Measurements from ENCODE around the gene PDE4D.

PDE4D gene

DNA sequence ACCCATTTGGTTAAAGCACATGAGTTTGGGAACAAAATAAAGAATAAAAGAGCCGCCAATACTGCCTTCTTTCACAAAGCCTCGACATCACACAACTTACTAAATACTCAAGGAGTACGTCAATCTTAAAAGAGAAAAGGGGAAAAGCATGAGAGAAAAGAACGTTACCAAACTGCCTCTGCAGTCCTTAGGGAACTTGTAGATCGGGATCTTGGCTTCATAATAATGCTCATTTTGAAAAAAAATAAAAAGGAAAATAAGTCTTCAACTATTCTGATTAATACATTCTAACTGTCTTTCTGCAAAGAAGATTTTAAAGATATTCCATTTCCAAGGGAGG is 618.4 kb downstream of the PDE4D start:
- Histone ChIP-seq H3K36me3 (ENCODE audit: control insufficient read depth, insufficient read depth, low read length) (no peaks in the 10 kb centered on the region), H3K27ac (ENCODE audit: low read depth, low read length, severe bottlenecking) (peak overlapping the region; percentile 86)
- WGBS, 2 experiments (ENCODE audit: insufficient coverage in 2 of 2), result 40% methylated on average over 1 of the region's 5 CpGs; no CpG with 5 or more reads in 1 of the 2 experiments

DNA sequence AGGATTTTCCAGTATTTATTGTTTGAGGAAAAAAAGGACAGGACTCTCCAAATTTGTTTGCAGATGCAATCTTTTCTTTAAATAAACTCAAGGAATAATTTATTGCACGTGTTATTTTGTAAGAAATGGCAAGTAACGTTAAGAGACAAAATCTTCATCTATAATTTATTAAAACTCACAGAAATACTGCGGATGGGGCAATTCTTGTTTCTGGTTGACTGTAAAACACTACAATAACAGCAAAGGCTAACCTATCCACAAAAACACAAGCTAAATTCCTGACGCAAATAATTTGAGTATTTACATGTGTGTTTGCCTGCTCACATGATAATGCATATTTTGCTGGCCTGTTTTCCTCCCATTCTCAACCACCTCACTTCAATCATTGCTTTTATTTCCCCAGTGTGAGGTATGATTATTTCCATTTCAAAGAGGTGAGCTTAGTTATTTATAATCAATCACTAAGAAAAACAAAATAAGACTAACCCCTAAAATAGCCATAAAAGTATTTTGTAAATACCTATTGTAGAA is 619.4 kb downstream of the PDE4D start:
- peak overlapping the region; percentile 33 for H3K4me3 ChIP-seq (ENCODE audit: extremely low read depth, insufficient read depth, low read length, poor library complexity, severe bottlenecking)
- no peaks in the 10 kb centered on the region for H3K9me3 ChIP-seq (ENCODE audit: control insufficient read depth, low read length)
- H3K36me3 ChIP-seq (ENCODE audit: control insufficient read depth, insufficient read depth, low read length), result no peaks in the 10 kb centered on the region
- H3K27ac ChIP-seq (ENCODE audit: low read depth, low read length, severe bottlenecking), result no peak overlapping the region
- peaks cover 14% of the 10 kb centered on the region for H3K4me1 ChIP-seq (ENCODE audit: control insufficient read depth, insufficient read depth, low read length, poor library complexity, severe bottlenecking)
- no CpG with 5 or more reads among the region's 4 CpGs for WGBS, 2 experiments (ENCODE audit: insufficient coverage in 2 of 2)

More for the DNA sequence above, 618.4 kb downstream of the PDE4D start:
- Histone ChIP-seq H3K4me3 (ENCODE audit: extremely low read depth, insufficient read depth, low read length, poor library complexity, severe bottlenecking) (peak overlapping the region; percentile 41), H3K4me1 (ENCODE audit: control insufficient read depth, insufficient read depth, low read length, poor library complexity, severe bottlenecking) (peaks cover 14% of the 10 kb centered on the region), H3K9me3 (ENCODE audit: control insufficient read depth, low read length) (no peaks in the 10 kb centered on the region)

DNA sequence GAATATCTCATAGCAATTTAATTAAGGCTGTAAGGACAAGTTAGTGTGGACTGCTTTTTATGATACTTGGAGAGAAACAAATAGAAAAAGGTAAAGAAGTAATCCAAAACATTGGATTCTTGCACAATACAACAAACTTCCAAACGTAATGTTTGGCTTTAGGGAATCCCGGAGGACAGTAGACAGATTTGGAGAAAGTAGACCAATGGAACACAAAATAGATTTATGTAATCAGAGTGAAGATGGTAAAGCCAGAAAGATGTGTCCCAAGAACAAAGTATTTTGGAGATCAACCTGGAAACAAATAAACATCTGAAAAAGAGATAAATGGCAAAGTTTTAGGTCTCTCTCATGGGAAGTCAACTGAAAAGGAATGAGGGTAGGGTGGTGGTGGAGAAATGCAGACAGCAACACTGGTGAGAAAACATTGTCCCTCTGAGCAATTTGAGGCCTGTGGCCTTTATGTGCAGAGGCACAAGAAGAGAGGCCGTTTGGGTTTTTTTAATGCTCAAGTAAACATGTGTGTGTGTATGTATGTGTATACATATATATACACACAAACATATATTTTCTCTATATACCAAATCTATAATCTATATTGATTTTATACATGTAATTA is 620.6 kb downstream of the PDE4D start:
- Histone ChIP-seq H3K4me3 (ENCODE audit: extremely low read depth, insufficient read depth, low read length, poor library complexity, severe bottlenecking) (peak overlapping the region; percentile 3), H3K36me3 (ENCODE audit: control insufficient read depth, insufficient read depth, low read length) (no peaks in the 10 kb centered on the region), H3K27ac (ENCODE audit: low read depth, low read length, severe bottlenecking) (no peak overlapping the region), H3K9me3 (ENCODE audit: control insufficient read depth, low read length) (no peaks in the 10 kb centered on the region), H3K4me1 (ENCODE audit: control insufficient read depth, insufficient read depth, low read length, poor library complexity, severe bottlenecking) (peaks cover 14% of the 10 kb centered on the region)
- WGBS, 2 experiments (ENCODE audit: insufficient coverage in 2 of 2), result no CpG with 5 or more reads among the region's 3 CpGs

DNA sequence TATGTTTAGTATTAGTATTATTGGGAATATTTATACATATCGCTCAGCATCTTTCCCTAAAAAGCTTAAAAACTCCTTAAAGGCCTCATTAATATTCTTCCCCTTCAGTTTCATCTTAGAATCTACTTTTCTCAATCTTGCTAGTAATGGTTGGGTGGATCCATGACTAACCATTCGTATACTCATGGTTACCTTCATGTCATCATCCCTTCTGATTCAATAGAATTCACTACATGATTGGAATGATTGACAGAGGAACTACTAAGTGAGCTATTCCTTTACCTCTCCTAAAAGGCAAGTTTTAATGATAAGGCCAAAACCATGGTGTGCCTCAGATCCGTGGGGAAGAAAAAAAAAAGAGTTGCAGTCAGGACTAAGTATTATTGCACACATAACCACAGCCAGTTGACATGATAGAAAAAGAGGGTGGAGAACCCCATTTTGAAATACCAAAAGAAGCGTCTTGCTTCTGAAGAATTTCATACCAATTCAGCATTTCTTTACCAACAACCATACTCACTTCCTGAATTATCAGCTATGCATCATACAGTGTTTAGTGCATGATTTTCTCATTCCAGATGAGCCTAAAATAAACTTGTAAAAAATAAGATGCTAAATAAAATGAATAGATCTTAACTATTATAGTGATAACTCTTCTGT is 624.6 kb downstream of the PDE4D start:
- H3K4me3 ChIP-seq (ENCODE audit: extremely low read depth, insufficient read depth, low read length, poor library complexity, severe bottlenecking), result no peak overlapping the region
- peaks cover 9% of the 10 kb centered on the region for H3K4me1 ChIP-seq (ENCODE audit: control insufficient read depth, insufficient read depth, low read length, poor library complexity, severe bottlenecking)
- no peaks in the 10 kb centered on the region for H3K36me3 ChIP-seq (ENCODE audit: control insufficient read depth, insufficient read depth, low read length)
- H3K9me3 ChIP-seq (ENCODE audit: control insufficient read depth, low read length), result no peaks in the 10 kb centered on the region
- 100% methylated on average over 1 of the region's 4 CpGs; no CpG with 5 or more reads in 1 of the 2 experiments for WGBS, 2 experiments (ENCODE audit: insufficient coverage in 2 of 2)
- no peak overlapping the region for H3K27ac ChIP-seq (ENCODE audit: low read depth, low read length, severe bottlenecking)

DNA sequence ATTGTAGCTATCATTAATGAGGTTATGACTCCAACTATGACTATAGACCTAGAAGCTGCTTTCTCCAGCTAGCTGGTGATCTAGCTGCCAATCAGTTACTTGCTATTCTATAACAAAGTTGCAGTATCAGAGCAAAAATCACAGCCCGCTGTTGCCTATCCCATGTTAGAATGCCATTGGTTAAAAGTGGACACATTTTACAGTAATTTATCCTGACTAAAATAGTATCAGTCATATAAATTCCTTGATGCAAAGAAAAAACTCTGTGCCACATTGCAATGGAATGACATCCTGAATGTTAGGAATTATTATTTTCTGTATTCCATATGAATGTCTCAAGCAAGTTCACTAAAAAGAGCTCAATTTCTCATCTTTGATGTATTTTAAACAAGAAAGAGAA is 626.5 kb downstream of the PDE4D start:
- Histone ChIP-seq H3K4me1 (ENCODE audit: control insufficient read depth, insufficient read depth, low read length, poor library complexity, severe bottlenecking) (peaks cover 9% of the 10 kb centered on the region), H3K4me3 (ENCODE audit: extremely low read depth, insufficient read depth, low read length, poor library complexity, severe bottlenecking) (no peak overlapping the region), H3K36me3 (ENCODE audit: control insufficient read depth, insufficient read depth, low read length) (no peaks in the 10 kb centered on the region), H3K9me3 (ENCODE audit: control insufficient read depth, low read length) (no peaks in the 10 kb centered on the region), H3K27ac (ENCODE audit: low read depth, low read length, severe bottlenecking) (no peak overlapping the region)
- 80% methylated on average over 1 of the region's 1 CpG; no CpG with 5 or more reads in 1 of the 2 experiments for WGBS, 2 experiments (ENCODE audit: insufficient coverage in 2 of 2)

DNA sequence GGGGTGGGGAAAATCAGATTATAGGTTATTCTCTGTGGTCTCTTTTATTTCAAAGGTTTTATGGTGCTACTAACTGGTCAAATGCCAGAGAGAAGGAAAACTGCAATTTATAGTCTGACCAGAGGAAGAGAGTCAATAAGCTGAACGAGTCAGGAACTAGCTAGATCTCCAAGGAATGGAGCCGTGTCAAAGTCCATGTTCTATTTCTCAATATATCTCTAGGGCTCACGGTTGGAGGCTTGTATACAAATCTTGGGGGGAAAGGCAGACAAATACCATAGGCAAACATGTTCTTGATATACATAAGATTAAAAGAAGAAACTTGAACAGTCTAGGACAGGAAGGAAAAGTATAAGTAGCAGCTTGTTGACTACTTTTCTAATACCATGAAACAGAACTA is 627.1 kb downstream of the PDE4D start:
- Histone ChIP-seq H3K4me3 (ENCODE audit: extremely low read depth, insufficient read depth, low read length, poor library complexity, severe bottlenecking) (no peak overlapping the region), H3K4me1 (ENCODE audit: control insufficient read depth, insufficient read depth, low read length, poor library complexity, severe bottlenecking) (peaks cover 9% of the 10 kb centered on the region), H3K9me3 (ENCODE audit: control insufficient read depth, low read length) (no peaks in the 10 kb centered on the region), H3K36me3 (ENCODE audit: control insufficient read depth, insufficient read depth, low read length) (no peaks in the 10 kb centered on the region), H3K27ac (ENCODE audit: low read depth, low read length, severe bottlenecking) (no peak overlapping the region)
- 94% methylated on average over 2 of the region's 3 CpGs; no CpG with 5 or more reads in 1 of the 2 experiments for WGBS, 2 experiments (ENCODE audit: insufficient coverage in 2 of 2)

DNA sequence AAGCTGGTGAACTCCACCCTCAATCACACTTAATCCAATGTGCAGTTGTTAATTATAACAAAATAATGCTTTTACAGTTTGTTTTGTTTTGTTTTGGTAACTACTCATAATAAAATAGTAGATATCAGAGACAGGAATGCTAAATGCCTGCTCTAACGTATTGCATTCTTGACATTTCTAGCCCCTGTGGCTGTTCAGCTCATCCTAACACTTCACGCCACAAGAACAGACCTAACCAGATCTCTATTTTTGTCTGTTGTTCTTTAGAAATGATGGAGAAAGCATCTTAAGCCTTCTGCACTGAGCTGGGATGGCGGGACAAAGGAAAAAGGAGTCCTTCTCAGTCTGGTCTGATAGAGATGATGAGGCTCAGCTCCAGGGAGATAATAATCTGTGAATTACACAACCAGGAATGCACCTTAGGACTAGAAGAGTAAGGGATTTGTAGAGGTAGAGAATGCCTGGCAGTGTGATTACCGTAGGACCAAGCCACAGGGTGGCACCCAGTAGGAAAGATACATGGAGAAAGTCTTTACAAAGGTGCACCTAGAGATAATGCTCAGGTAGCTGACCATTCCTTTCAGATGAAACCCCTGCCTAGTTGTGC is 628.8 kb downstream of the PDE4D start:
- H3K36me3 ChIP-seq (ENCODE audit: control insufficient read depth, insufficient read depth, low read length), result no peaks in the 10 kb centered on the region
- peaks cover 9% of the 10 kb centered on the region for H3K4me1 ChIP-seq (ENCODE audit: control insufficient read depth, insufficient read depth, low read length, poor library complexity, severe bottlenecking)
- 75 to 86% methylated on average over 1 to 2 of the region's 4 CpGs for WGBS, 2 experiments (ENCODE audit: insufficient coverage in 2 of 2)
- H3K4me3 ChIP-seq (ENCODE audit: extremely low read depth, insufficient read depth, low read length, poor library complexity, severe bottlenecking), result no peak overlapping the region
- H3K9me3 ChIP-seq (ENCODE audit: control insufficient read depth, low read length), result no peaks in the 10 kb centered on the region
- H3K27ac ChIP-seq (ENCODE audit: low read depth, low read length, severe bottlenecking), result peak overlapping the region; percentile 47

DNA sequence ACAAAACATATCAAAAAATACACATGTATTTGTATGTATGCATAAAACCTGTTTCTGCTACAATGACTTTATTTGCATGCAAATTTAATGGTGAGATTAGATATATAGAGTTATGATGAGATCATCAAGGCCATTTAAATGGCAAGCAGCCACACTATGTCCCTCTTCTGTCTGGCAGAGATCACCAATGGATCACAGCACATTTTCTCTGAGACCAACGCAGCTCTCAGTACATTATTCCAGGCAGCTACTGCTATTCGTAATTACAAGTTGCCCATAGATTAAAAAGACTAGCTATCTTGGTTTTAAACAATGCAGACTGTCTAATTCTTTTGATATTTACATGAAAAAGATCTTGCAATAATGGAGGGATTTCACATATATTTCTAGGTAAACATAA is 629.5 kb downstream of the PDE4D start:
- peak overlapping the region; percentile 44 for H3K27ac ChIP-seq (ENCODE audit: low read depth, low read length, severe bottlenecking)
- H3K4me3 ChIP-seq (ENCODE audit: extremely low read depth, insufficient read depth, low read length, poor library complexity, severe bottlenecking), result no peak overlapping the region
- WGBS, 2 experiments (ENCODE audit: insufficient coverage in 2 of 2), result 100% methylated on average over 1 of the region's 2 CpGs
- H3K36me3 ChIP-seq (ENCODE audit: control insufficient read depth, insufficient read depth, low read length), result no peaks in the 10 kb centered on the region
- H3K9me3 ChIP-seq (ENCODE audit: control insufficient read depth, low read length), result no peaks in the 10 kb centered on the region
- peaks cover 9% of the 10 kb centered on the region for H3K4me1 ChIP-seq (ENCODE audit: control insufficient read depth, insufficient read depth, low read length, poor library complexity, severe bottlenecking)

DNA sequence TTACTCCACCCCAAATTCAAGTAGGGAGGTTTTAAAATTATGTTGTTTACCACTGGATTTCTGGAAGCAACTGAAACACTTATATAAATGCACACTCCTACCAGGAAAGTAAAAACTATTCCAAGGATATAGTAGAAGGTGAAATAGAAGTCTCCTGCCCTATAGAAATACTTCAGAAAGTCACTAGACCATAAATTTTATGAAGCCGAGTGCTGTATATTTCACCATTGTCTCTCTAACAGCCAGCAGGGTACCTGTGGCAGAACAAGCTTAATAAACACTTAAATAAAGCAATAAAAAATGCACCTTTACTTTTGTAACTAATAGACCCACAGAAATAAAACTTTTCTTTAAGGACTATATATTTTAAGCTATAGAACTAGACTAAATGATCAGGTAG is 631.6 kb downstream of the PDE4D start:
- H3K27ac ChIP-seq (ENCODE audit: low read depth, low read length, severe bottlenecking), result no peak overlapping the region
- H3K4me1 ChIP-seq (ENCODE audit: control insufficient read depth, insufficient read depth, low read length, poor library complexity, severe bottlenecking), result peaks cover 9% of the 10 kb centered on the region
- H3K36me3 ChIP-seq (ENCODE audit: control insufficient read depth, insufficient read depth, low read length), result no peaks in the 10 kb centered on the region
- H3K9me3 ChIP-seq (ENCODE audit: control insufficient read depth, low read length), result no peaks in the 10 kb centered on the region
- H3K4me3 ChIP-seq (ENCODE audit: extremely low read depth, insufficient read depth, low read length, poor library complexity, severe bottlenecking), result no peak overlapping the region
- 86% methylated on average over 1 of the region's 1 CpG; no CpG with 5 or more reads in 1 of the 2 experiments for WGBS, 2 experiments (ENCODE audit: insufficient coverage in 2 of 2)

DNA sequence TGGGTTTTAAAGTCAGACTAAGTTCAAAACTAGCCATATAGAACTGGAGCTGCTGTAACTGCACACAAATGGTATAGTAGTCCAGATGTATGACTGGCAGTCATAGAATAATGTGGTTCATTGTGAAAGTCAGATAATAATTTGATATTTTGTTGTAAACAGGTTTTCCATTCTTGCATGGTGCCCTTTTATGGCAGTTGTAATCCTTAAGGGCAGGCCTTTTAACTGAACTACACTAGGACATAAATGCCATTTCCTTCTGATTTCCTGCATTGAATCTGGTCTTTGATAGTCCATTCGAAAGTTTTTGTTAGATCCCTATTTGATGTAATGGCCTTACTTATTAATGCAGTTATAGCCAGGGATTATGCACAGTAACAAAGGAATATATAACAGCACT is 632.6 kb downstream of the PDE4D start:
- Histone ChIP-seq H3K9me3 (ENCODE audit: control insufficient read depth, low read length) (no peaks in the 10 kb centered on the region), H3K27ac (ENCODE audit: low read depth, low read length, severe bottlenecking) (no peak overlapping the region), H3K4me1 (ENCODE audit: control insufficient read depth, insufficient read depth, low read length, poor library complexity, severe bottlenecking) (peaks cover 9% of the 10 kb centered on the region), H3K4me3 (ENCODE audit: extremely low read depth, insufficient read depth, low read length, poor library complexity, severe bottlenecking) (no peak overlapping the region), H3K36me3 (ENCODE audit: control insufficient read depth, insufficient read depth, low read length) (no peaks in the 10 kb centered on the region)
- WGBS, 2 experiments (ENCODE audit: insufficient coverage in 2 of 2), result no CpG with 5 or more reads among the region's 1 CpG
